Loucy (cell line): ENCODE data around the gene RUNX2.
A peak's percentile ranks its signal among the peaks of the same experiment; 100 is the strongest.

ENCODE experiments used
- H2AFZ ChIP-seq: fragments of 200-600 bp; sonication (generic); 2 replicates; pipeline ENCODE4 v1.6.0; 2016; ENCODE audit warnings: antibody characterized with exemption, mild to moderate bottlenecking, low read length, moderate library complexity
- H3F3A ChIP-seq: fragments of 200-600 bp; 2 replicates; pipeline ENCODE4 v1.6.0; 2016; ENCODE audit warnings: antibody characterized with exemption, low read depth, mild to moderate bottlenecking
- H3K27me3 ChIP-seq: fragments of 200-600 bp; sonication (generic); 2 replicates; pipeline ENCODE4 v1.6.1; 2014; ENCODE audit warnings: low read length, mild to moderate bottlenecking; ENCODE audit not compliant: insufficient read depth, poor library complexity, severe bottlenecking
- H3K36me3 ChIP-seq: fragments of 200-600 bp; sonication (generic); 2 replicates; pipeline ENCODE4 v1.6.1; 2016; ENCODE audit warnings: low read length; ENCODE audit not compliant: insufficient read depth
- H3K4me1 ChIP-seq: fragments of 200-600 bp; sonication (generic); 2 replicates; pipeline ENCODE4 v1.5.1; 2014; ENCODE audit warnings: low read length, mild to moderate bottlenecking; ENCODE audit not compliant: insufficient read depth, poor library complexity, severe bottlenecking
- H3K4me2 ChIP-seq: fragments of 200-600 bp; sonication (generic); 2 replicates; pipeline ENCODE4 v1.6.0; 2014; ENCODE audit warnings: antibody characterized with exemption, low read length, low read depth, mild to moderate bottlenecking; ENCODE audit not compliant: poor library complexity, severe bottlenecking
- H3K4me3 ChIP-seq: fragments of 200-600 bp; sonication (generic); 2 replicates; pipeline ENCODE4 v1.5.1; 2014; ENCODE audit warnings: low read length, mild to moderate bottlenecking, mixed read lengths; ENCODE audit not compliant: poor library complexity, severe bottlenecking
- H3K79me2 ChIP-seq: fragments of 200-600 bp; sonication (generic); 2 replicates; pipeline ENCODE4 v1.6.1; 2014; ENCODE audit warnings: low read length; ENCODE audit not compliant: insufficient read depth
- H3K9ac ChIP-seq: fragments of 200-600 bp; sonication (generic); 2 replicates; pipeline ENCODE4 v1.6.0; 2014; ENCODE audit warnings: mild to moderate bottlenecking, low read depth, low read length, moderate library complexity; ENCODE audit not compliant: poor library complexity, severe bottlenecking
- H3K9me2 ChIP-seq: fragments of 200-600 bp; sonication (generic); replicated peaks from 2 replicates; pipeline ENCODE4 v1.6.1; 2016; ENCODE audit warnings: low read depth, low read length, mixed read lengths
- H3K9me3 ChIP-seq: fragments of 200-600 bp; sonication (generic); 2 replicates; pipeline ENCODE4 v1.6.1; 2014; ENCODE audit warnings: mild to moderate bottlenecking, antibody characterized with exemption, low read length, low read depth; ENCODE audit not compliant: insufficient read depth
- H4K20me1 ChIP-seq: fragments of 200-600 bp; sonication (generic); 2 replicates; pipeline ENCODE4 v1.6.0; 2014; ENCODE audit warnings: antibody characterized with exemption, low read length, mild to moderate bottlenecking; ENCODE audit not compliant: insufficient read depth, poor library complexity, severe bottlenecking
- CTCF ChIP-seq: fragments of 200-600 bp; sonication (generic); conservative IDR thresholded peaks from 2 replicates; pipeline ENCODE4 v1.5.1; 2014; ENCODE audit warnings: mild to moderate bottlenecking, antibody characterized with exemption, low read length
- EZH2phosphoT487 ChIP-seq: fragments of 200-600 bp; IDR thresholded peaks from 2 replicates; pipeline ENCODE4 v1.6.1; 2018; ENCODE audit warnings: antibody characterized with exemption, mild to moderate bottlenecking, moderate library complexity, borderline replicate concordance

Gene RUNX2

GRCh38 chr6:45664707-45665106 is 336.6 kb downstream of the RUNX2 start:
- Histone ChIP-seq H3K4me2 (no peak overlapping the region), H2AFZ (no peak overlapping the region), H3K9me2 (no peaks in the 10 kb centered on the region), H3K4me3 (no peak overlapping the region), H3K36me3 (no peaks in the 10 kb centered on the region), H3K9me3 (no peaks in the 10 kb centered on the region), H3K79me2 (no peaks in the 10 kb centered on the region), H3F3A (0 out of 2 replicates have a peak, but pooled peaks cover 3% of the 10 kb centered on the region), H4K20me1 (no peaks in the 10 kb centered on the region), H3K9ac (no peak overlapping the region), H3K4me1 (peaks cover 46% of the 10 kb centered on the region), H3K27me3 (no peaks in the 10 kb centered on the region)
- TF ChIP-seq EZH2phosphoT487 (no peak), CTCF (no peak)

- no peaks in the 10 kb centered on the region for H3K27me3 ChIP-seq
- peak overlapping the region; percentile 67 for H3K4me2 ChIP-seq
- H3K9me2 ChIP-seq: no peaks in the 10 kb centered on the region
- TF ChIP-seq EZH2phosphoT487 (no peak), CTCF (no peak)
- no peak overlapping the region for H2AFZ ChIP-seq
- H4K20me1 ChIP-seq: no peaks in the 10 kb centered on the region
- peaks cover 46% of the 10 kb centered on the region for H3K4me1 ChIP-seq
- no peak overlapping the region for H3K9ac ChIP-seq
- peak overlapping the region; percentile 47 for H3K4me3 ChIP-seq
- H3K9me3 ChIP-seq: no peaks in the 10 kb centered on the region
- 0 out of 2 replicates have a peak, but pooled peaks cover 3% of the 10 kb centered on the region for H3F3A ChIP-seq
- no peaks in the 10 kb centered on the region for H3K36me3 ChIP-seq
- no peaks in the 10 kb centered on the region for H3K79me2 ChIP-seq
Measured at GRCh38 chr6:45665859-45666258, 337.7 kb downstream of the RUNX2 start.

GRCh38 chr6:45666846-45667245 is 338.7 kb downstream of the RUNX2 start:
- no peaks in the 10 kb centered on the region for H3K27me3 ChIP-seq
- no peaks in the 10 kb centered on the region for H3K36me3 ChIP-seq
- H3K4me3 ChIP-seq: no peak overlapping the region
- H3K4me2 ChIP-seq: no peak overlapping the region
- no peaks in the 10 kb centered on the region for H3K79me2 ChIP-seq
- H3K4me1 ChIP-seq: peaks cover 41% of the 10 kb centered on the region
- H3K9ac ChIP-seq: no peak overlapping the region
- H3K9me3 ChIP-seq: no peaks in the 10 kb centered on the region
- H4K20me1 ChIP-seq: no peaks in the 10 kb centered on the region
- H2AFZ ChIP-seq: no peak overlapping the region
- H3K9me2 ChIP-seq: no peaks in the 10 kb centered on the region
- no peak for TF ChIP-seq CTCF
- no peak for TF ChIP-seq EZH2phosphoT487
- H3F3A ChIP-seq: 0 out of 2 replicates have a peak, but pooled peaks cover 3% of the 10 kb centered on the region
